ACC112 (cell line): ENCODE data around the gene RPL12.
A peak's percentile ranks its signal among the peaks of the same experiment; 100 is the strongest.

Source experiments
- H2AFZ ChIP-seq: fragments of 200-600 bp; sonication (generic); one replicate; pipeline ENCODE4 v1.6.0; 2017; ENCODE audit warnings: antibody characterized with exemption, low read length; ENCODE audit not compliant: unreplicated experiment
- H3K27ac ChIP-seq: fragments of 200-600 bp; sonication (generic); 2 replicates; pipeline ENCODE4 v1.5.1; 2014; ENCODE audit warnings: low read depth, mild to moderate bottlenecking, antibody characterized with exemption, low read length, moderate library complexity
- H3K27me3 ChIP-seq: fragments of 200-600 bp; sonication (generic); 2 replicates; pipeline ENCODE4 v1.6.1; 2014; ENCODE audit warnings: mild to moderate bottlenecking, antibody characterized with exemption, low read length, moderate library complexity, mixed read lengths; ENCODE audit not compliant: insufficient read depth
- H3K36me3 ChIP-seq: fragments of 200-600 bp; sonication (generic); 2 replicates; pipeline ENCODE4 v1.6.1; 2016; ENCODE audit warnings: mild to moderate bottlenecking, antibody characterized with exemption, low read length, moderate library complexity, mixed read lengths; ENCODE audit not compliant: insufficient read depth
- H3K4me1 ChIP-seq: fragments of 200-600 bp; sonication (generic); one replicate; pipeline ENCODE4 v1.6.1; 2016; ENCODE audit warnings: low read length, mixed read lengths; ENCODE audit not compliant: insufficient read depth, unreplicated experiment, control insufficient read depth
- H3K4me3 ChIP-seq: fragments of 200-600 bp; sonication (generic); 2 replicates; pipeline ENCODE4 v1.5.1; 2014; ENCODE audit warnings: mild to moderate bottlenecking, low read depth, low read length
- H3K79me2 ChIP-seq: fragments of 200-600 bp; sonication (generic); one replicate; pipeline ENCODE4 v1.6.0; 2016; ENCODE audit warnings: low read length; ENCODE audit not compliant: control insufficient read depth, unreplicated experiment, insufficient read depth

The RPL12 gene

GRCh38 chr9:127450243-127450760 lies 904 bp downstream of the RPL12 start:
- H3K4me3 ChIP-seq: peak overlapping the region; percentile 93
- H3K4me1 ChIP-seq: peaks cover 22% of the 10 kb centered on the region
- no peak overlapping the region for H2AFZ ChIP-seq
- H3K27me3 ChIP-seq: no peaks in the 10 kb centered on the region
- peaks cover 52% of the 10 kb centered on the region for H3K36me3 ChIP-seq
- peak overlapping the region; percentile 66 for H3K27ac ChIP-seq
- H3K79me2 ChIP-seq: peaks cover 50% of the 10 kb centered on the region

GRCh38 chr9:127449332-127449966 lies 1.8 kb downstream of the RPL12 start:
- peaks cover 50% of the 10 kb centered on the region for H3K79me2 ChIP-seq
- H2AFZ ChIP-seq: no peak overlapping the region
- H3K36me3 ChIP-seq: peaks cover 61% of the 10 kb centered on the region
- H3K4me3 ChIP-seq: peak overlapping the region; percentile 93
- peak overlapping the region; percentile 66 for H3K27ac ChIP-seq
- no peaks in the 10 kb centered on the region for H3K27me3 ChIP-seq
- H3K4me1 ChIP-seq: peaks cover 22% of the 10 kb centered on the region

- H3K27me3 ChIP-seq: no peaks in the 10 kb centered on the region
- peaks cover 50% of the 10 kb centered on the region for H3K79me2 ChIP-seq
- peak overlapping the region; percentile 93 for H3K4me3 ChIP-seq
- peaks cover 22% of the 10 kb centered on the region for H3K4me1 ChIP-seq
- peak overlapping the region; percentile 54 for H3K27ac ChIP-seq
- peaks cover 66% of the 10 kb centered on the region for H3K36me3 ChIP-seq
- no peak overlapping the region for H2AFZ ChIP-seq
Observed at GRCh38 chr9:127448112-127448805, 2.9 kb downstream of the RPL12 start.

- Histone ChIP-seq H3K27ac (peak overlapping the region; percentile 54), H3K79me2 (peaks cover 47% of the 10 kb centered on the region), H3K4me3 (peak overlapping the region; percentile 93)
Observed at GRCh38 chr9:127447416-127448111, 3.6 kb downstream of the RPL12 start.

GRCh38 chr9:127446713-127447415 lies 4.3 kb downstream of the RPL12 start:
- H3K36me3 ChIP-seq: peaks cover 73% of the 10 kb centered on the region
- H3K27me3 ChIP-seq: no peaks in the 10 kb centered on the region
- H3K27ac ChIP-seq: peak overlapping the region; percentile 16; the same call in 1 of the 2 replicates
- H3K79me2 ChIP-seq: peaks cover 40% of the 10 kb centered on the region
- H3K4me1 ChIP-seq: peaks cover 17% of the 10 kb centered on the region
- no peak overlapping the region for H2AFZ ChIP-seq
- H3K4me3 ChIP-seq: no peak overlapping the region

More at GRCh38 chr9:127447416-127448111, 3.6 kb downstream of the RPL12 start:
- Histone ChIP-seq H3K4me1 (peaks cover 20% of the 10 kb centered on the region), H3K36me3 (peaks cover 71% of the 10 kb centered on the region), H2AFZ (no peak overlapping the region), H3K27me3 (no peaks in the 10 kb centered on the region)

GRCh38 chr9:127445851-127446712 lies 5.1 kb downstream of the RPL12 start:
- H3K36me3 ChIP-seq: peaks cover 77% of the 10 kb centered on the region
- peaks cover 17% of the 10 kb centered on the region for H3K4me1 ChIP-seq
- no peak overlapping the region for H2AFZ ChIP-seq
- peak overlapping the region; percentile 16; the same call in 1 of the 2 replicates for H3K27ac ChIP-seq
- H3K27me3 ChIP-seq: no peaks in the 10 kb centered on the region
- peaks cover 38% of the 10 kb centered on the region for H3K79me2 ChIP-seq
- H3K4me3 ChIP-seq: no peak overlapping the region

GRCh38 chr9:127444921-127445850 lies 6.0 kb downstream of the RPL12 start:
- H3K27me3 ChIP-seq: no peaks in the 10 kb centered on the region
- no peak overlapping the region for H2AFZ ChIP-seq
- peaks cover 81% of the 10 kb centered on the region for H3K36me3 ChIP-seq
- peaks cover 17% of the 10 kb centered on the region for H3K4me1 ChIP-seq
- H3K79me2 ChIP-seq: peaks cover 29% of the 10 kb centered on the region
- no peak overlapping the region for H3K4me3 ChIP-seq
- no peak overlapping the region for H3K27ac ChIP-seq

GRCh38 chr9:127444283-127444920 lies 6.8 kb downstream of the RPL12 start:
- Histone ChIP-seq H3K79me2 (peaks cover 21% of the 10 kb centered on the region), H3K27me3 (no peaks in the 10 kb centered on the region), H3K4me1 (peaks cover 17% of the 10 kb centered on the region), H3K4me3 (no peak overlapping the region), H3K27ac (no peak overlapping the region), H2AFZ (no peak overlapping the region), H3K36me3 (peaks cover 74% of the 10 kb centered on the region)

GRCh38 chr9:127438394-127438793 lies 12.8 kb downstream of the RPL12 start:
- H3K27me3 ChIP-seq: no peaks in the 10 kb centered on the region
- H3K4me1 ChIP-seq: no peaks in the 10 kb centered on the region
- H2AFZ ChIP-seq: no peak overlapping the region
- H3K79me2 ChIP-seq: no peaks in the 10 kb centered on the region
- peaks cover 53% of the 10 kb centered on the region for H3K36me3 ChIP-seq
- no peak overlapping the region for H3K4me3 ChIP-seq
- no peak overlapping the region for H3K27ac ChIP-seq
